ENCODE results near the gene AGAP1. TPM values are rescaled to one million over a fixed set of nuclear protein-coding genes. Genes with fewer than 3 reads are reported as not detected.

Gene AGAP1
- total RNA-seq, 1 donor from 2014 or later = 20.4 TPM

- Mint-ChIP-seq H3K9me3 (no peaks in the 10 kb centered on the region), H3K27ac (no peak overlapping the region), H3K36me3 (no peaks in the 10 kb centered on the region), H3K4me1 (peaks cover 56% of the 10 kb centered on the region), H3K27me3 (ENCODE audit: insufficient read depth, low read depth) (peaks cover 2% of the 10 kb centered on the region), H3K4me3 (no peak overlapping the region)
- Histone ChIP-seq H3K27ac (no peak overlapping the region), H3K9ac (no peak overlapping the region), H4K20me1 (ENCODE audit: low read depth) (peaks cover 87% of the 10 kb centered on the region), H3K4me1 (peaks cover 11% of the 10 kb centered on the region), H2AFZ (replicated peaks) (no peak overlapping the region), H3K36me3 (no peaks in the 10 kb centered on the region), H3K4me2 (no peak overlapping the region), H3K79me2 (ENCODE audit: low read depth) (peaks cover 90% of the 10 kb centered on the region), H3K27me3 (no peaks in the 10 kb centered on the region), H3F3A (ENCODE audit: low read depth) (no peaks in the 10 kb centered on the region), H3K9me3 (ENCODE audit: low read depth) (no peaks in the 10 kb centered on the region), H3K4me3 (no peak overlapping the region)
- TF ChIP-seq CTCF (IDR thresholded peaks at IDR 0.05) (no peak), EZH2phosphoT487 (IDR thresholded peaks at IDR 0.05) (no peak), EZH2 (IDR thresholded peaks at IDR 0.05) (no peak)
- no peak for DNase-seq (ENCODE audit: low spot score)
These were observed 44.3 kb downstream of the AGAP1 start for GRCh38 chr2:235538144-235538639.

- H3K9ac ChIP-seq = no peak overlapping the region
- Mint-ChIP-seq H3K4me3 (no peak overlapping the region), H3K36me3 (no peaks in the 10 kb centered on the region), H3K27ac (no peak overlapping the region), H3K27me3 (ENCODE audit: insufficient read depth, low read depth) (peaks cover 2% of the 10 kb centered on the region), H3K9me3 (no peaks in the 10 kb centered on the region), H3K4me1 (peaks cover 48% of the 10 kb centered on the region)
- no peak overlapping the region for H3K4me2 ChIP-seq
- DNase-seq (ENCODE audit: low spot score) = no peak
- H4K20me1 ChIP-seq (ENCODE audit: low read depth) = peaks cover 87% of the 10 kb centered on the region
- no peak overlapping the region for H3K4me3 ChIP-seq
- H3K4me1 ChIP-seq = peaks cover 7% of the 10 kb centered on the region
- peaks cover 90% of the 10 kb centered on the region for H3K79me2 ChIP-seq (ENCODE audit: low read depth)
- H3K9me3 ChIP-seq (ENCODE audit: low read depth) = no peaks in the 10 kb centered on the region
- H3K27me3 ChIP-seq = no peaks in the 10 kb centered on the region
- no peak for TF ChIP-seq EZH2phosphoT487 (IDR thresholded peaks at IDR 0.05)
- TF ChIP-seq EZH2 (IDR thresholded peaks at IDR 0.05) = no peak
- TF ChIP-seq CTCF (IDR thresholded peaks at IDR 0.05) = no peak
- no peaks in the 10 kb centered on the region for H3F3A ChIP-seq (ENCODE audit: low read depth)
- no peak overlapping the region for H2AFZ ChIP-seq (replicated peaks)
- no peak overlapping the region for H3K27ac ChIP-seq
- H3K36me3 ChIP-seq = no peaks in the 10 kb centered on the region
These were observed 45.1 kb downstream of the AGAP1 start for GRCh38 chr2:235538981-235539380.

DNA sequence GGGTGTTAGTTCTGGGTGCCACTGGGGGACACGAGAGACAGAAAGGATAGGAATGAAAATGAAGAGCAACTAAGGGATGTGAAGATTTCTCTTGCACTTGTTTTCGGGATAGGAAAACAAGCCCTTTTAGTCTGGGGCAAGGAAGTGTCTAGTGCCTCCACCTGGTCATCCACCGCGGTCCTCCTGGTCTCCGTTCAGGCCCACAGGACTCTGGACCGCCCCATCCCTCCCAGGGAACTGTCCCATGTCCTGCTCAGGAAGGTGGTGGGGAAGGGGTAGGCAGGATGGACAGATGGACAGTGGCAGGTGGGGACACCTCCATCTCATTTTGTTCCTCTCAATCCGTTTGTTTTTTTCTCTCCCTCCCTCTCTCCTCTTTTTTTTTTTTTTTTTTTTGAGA, 45.9 kb downstream of the AGAP1 start:
- Mint-ChIP-seq H3K27me3 (ENCODE audit: insufficient read depth, low read depth) (peaks cover 2% of the 10 kb centered on the region), H3K36me3 (no peaks in the 10 kb centered on the region), H3K27ac (no peak overlapping the region), H3K9me3 (no peaks in the 10 kb centered on the region), H3K4me1 (peaks cover 44% of the 10 kb centered on the region), H3K4me3 (no peak overlapping the region)
- peaks cover 89% of the 10 kb centered on the region for H3K79me2 ChIP-seq (ENCODE audit: low read depth)
- TF ChIP-seq CTCF (IDR thresholded peaks at IDR 0.05) (no peak), EZH2 (IDR thresholded peaks at IDR 0.05) (no peak), EZH2phosphoT487 (IDR thresholded peaks at IDR 0.05) (no peak)
- no peak overlapping the region for H3K9ac ChIP-seq
- peaks cover 7% of the 10 kb centered on the region for H3K4me1 ChIP-seq
- no peaks in the 10 kb centered on the region for H3F3A ChIP-seq (ENCODE audit: low read depth)
- H3K27ac ChIP-seq = no peak overlapping the region
- no peak for DNase-seq (ENCODE audit: low spot score)
- no peak overlapping the region for H2AFZ ChIP-seq (replicated peaks)
- no peaks in the 10 kb centered on the region for H3K9me3 ChIP-seq (ENCODE audit: low read depth)
- H3K36me3 ChIP-seq = no peaks in the 10 kb centered on the region
- H3K27me3 ChIP-seq = no peaks in the 10 kb centered on the region
- H3K4me2 ChIP-seq = no peak overlapping the region
- no peak overlapping the region for H3K4me3 ChIP-seq
- peaks cover 90% of the 10 kb centered on the region for H4K20me1 ChIP-seq (ENCODE audit: low read depth)

Data from neural progenitor cell (in vitro differentiated cells).